HuH-7 (cell line): ENCODE results near the gene OR10V1.

Experiments used
- DNase-seq: peaks from one replicate; pipeline ENCODE4 v3.0.0; 2011; ENCODE audit warnings: low spot score

Gene OR10V1

GRCh38 chr11:59668188-59668949 is 45.3 kb downstream of the OR10V1 start:
- peak; percentile 79 for DNase-seq

GRCh38 chr11:59667812-59668187 is 45.8 kb downstream of the OR10V1 start:
- peak; percentile 53 for DNase-seq

- no peak for DNase-seq
Measured at GRCh38 chr11:59666969-59667368, 46.7 kb downstream of the OR10V1 start.
